ENCODE measurements around the gene GRAMD1B. TPM values are rescaled to one million over a fixed set of nuclear protein-coding genes. Genes with fewer than 3 reads are reported as not detected.
A peak's percentile ranks its signal among the peaks of the same experiment; 100 is the strongest.

Gene GRAMD1B
- total and polyA plus RNA-seq, 3 experiments from 2014 or later = 2.1 to 28.2 (median 27.9) TPM

GRCh38 chr11:123494195-123495050, 64.4 kb downstream of the GRAMD1B start:
- Histone ChIP-seq H3K4me3 (ENCODE audit: low read length) (no peak overlapping the region), H3K9me3 (ENCODE audit: low read length) (no peaks in the 10 kb centered on the region), H3K4me1 (ENCODE audit: insufficient read depth, low read length) (no peaks in the 10 kb centered on the region), H3K27me3 (ENCODE audit: insufficient read depth, low read length, poor library complexity, severe bottlenecking) (no peaks in the 10 kb centered on the region), H3K27ac (ENCODE audit: low read depth, low read length) (no peak overlapping the region), H3K36me3 (ENCODE audit: insufficient read depth, low read length) (no peaks in the 10 kb centered on the region)
- Mint-ChIP-seq H3K36me3 (no peaks in the 10 kb centered on the region), H3K4me1 (peaks cover 0 to 12% (median 7%) of the 10 kb centered on the region in 3 donors), H3K4me3 (no peak overlapping the region), H3K27me3 (no peaks in the 10 kb centered on the region), H3K9me3 (no peaks in the 10 kb centered on the region), H3K27ac (no peak overlapping the region)
- ChIA-PET CTCF (interaction anchor here (0.9 kb wide), 1 partner anchor 10 kb away, joined by 3 read pairs; no protein-coding TSS in a partner anchor), POLR2A (no interaction called here)
- no peak for DNase-seq

DNA sequence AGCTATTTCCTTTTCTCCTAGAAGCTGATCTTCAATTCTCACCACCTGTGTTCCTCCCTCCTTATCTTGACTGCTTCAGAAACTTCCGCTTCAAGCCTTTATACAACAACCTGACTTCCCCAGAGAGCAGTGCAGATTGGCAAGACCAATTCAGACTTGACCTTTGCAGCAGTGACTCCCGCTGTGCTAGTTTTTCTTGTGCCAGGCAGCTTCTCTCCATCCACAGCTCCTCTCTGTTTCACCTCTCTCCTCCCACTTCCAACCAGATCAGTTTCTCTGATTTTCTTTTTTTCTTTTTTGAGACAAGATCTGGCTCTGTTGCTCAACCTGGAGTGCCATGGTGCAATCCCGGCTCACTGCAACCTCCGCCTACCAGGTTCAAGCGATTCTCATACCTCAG, 74.3 kb downstream of the GRAMD1B start:
- POLR2A ChIA-PET = interaction anchor here (0.5 kb wide), 1 partner anchor 30 kb away, joined by 3 read pairs; no protein-coding TSS in a partner anchor
- H3K36me3 ChIP-seq (ENCODE audit: insufficient read depth, low read length) = no peaks in the 10 kb centered on the region
- no peak overlapping the region for H3K27ac Mint-ChIP-seq

DNA sequence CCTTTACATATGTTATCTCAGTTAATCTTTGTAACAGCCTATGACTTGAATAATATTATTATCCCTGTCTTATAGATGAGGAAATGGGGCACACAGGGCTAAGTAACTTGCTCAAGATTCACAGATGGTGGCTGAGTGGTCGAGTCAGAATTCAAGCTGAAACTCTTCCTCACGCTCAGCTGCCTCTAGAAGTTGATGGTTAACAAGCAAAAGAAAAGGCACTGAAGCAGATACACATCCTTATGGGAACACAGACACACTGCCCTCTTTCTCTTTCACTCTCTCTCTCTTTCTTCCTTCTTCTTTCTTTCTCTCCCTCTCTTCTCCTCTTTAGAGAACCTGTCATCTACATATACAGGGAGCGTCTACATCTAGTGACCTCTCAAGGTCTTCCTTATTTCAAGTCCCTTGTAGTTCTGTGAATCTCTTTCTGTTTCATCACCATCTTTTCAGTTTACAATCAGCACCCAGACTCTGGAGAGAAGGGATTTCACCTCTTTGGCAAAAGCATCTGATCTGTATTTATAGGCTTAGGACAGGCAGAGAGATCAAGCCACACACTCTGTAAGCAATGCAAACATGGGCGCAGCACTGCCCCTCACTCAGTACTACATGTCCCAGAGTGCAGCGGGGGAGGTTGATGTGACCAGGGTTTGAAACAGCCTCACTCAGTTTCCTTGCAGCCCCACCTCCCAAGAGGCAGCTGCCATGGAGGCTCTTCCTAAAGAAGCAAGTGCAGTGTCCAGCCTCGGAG, 75.7 kb downstream of the GRAMD1B start:
- Histone ChIP-seq H3K27ac (ENCODE audit: low read depth, low read length) (no peak overlapping the region), H3K4me1 (ENCODE audit: insufficient read depth, low read length) (no peaks in the 10 kb centered on the region), H3K36me3 (ENCODE audit: insufficient read depth, low read length) (no peaks in the 10 kb centered on the region), H3K9me3 (ENCODE audit: low read length) (no peaks in the 10 kb centered on the region), H3K4me3 (ENCODE audit: low read length) (no peak overlapping the region), H3K27me3 (ENCODE audit: insufficient read depth, low read length, poor library complexity, severe bottlenecking) (no peaks in the 10 kb centered on the region)
- Mint-ChIP-seq H3K27ac (peak overlapping the region in 3 of 8 donors; percentile 4 to 48 (median 24)), H3K27me3 (peaks cover 0 to 2% of the 10 kb centered on the region in 2 donors), H3K9me3 (no peaks in the 10 kb centered on the region), H3K4me3 (no peak overlapping the region), H3K36me3 (peaks cover 0 to 4% (median 0%) of the 10 kb centered on the region in 3 donors), H3K4me1 (peaks cover 2 to 17% (median 14%) of the 10 kb centered on the region in 3 donors)
- POLR2A ChIA-PET = no interaction called here
- CTCF ChIA-PET = no interaction called here
- no peak for DNase-seq

More for the DNA sequence above, 74.3 kb downstream of the GRAMD1B start:
- CTCF ChIA-PET = interaction anchor here (1.2 kb wide), 1 partner anchor 11 kb away, joined by 4 read pairs; no protein-coding TSS in a partner anchor
- no peaks in the 10 kb centered on the region for H3K4me1 ChIP-seq (ENCODE audit: insufficient read depth, low read length)
- no peak overlapping the region for H3K27ac ChIP-seq (ENCODE audit: low read depth, low read length)
- H3K9me3 ChIP-seq (ENCODE audit: low read length) = no peaks in the 10 kb centered on the region
- Mint-ChIP-seq H3K9me3 (no peaks in the 10 kb centered on the region), H3K36me3 (peaks cover 0 to 4% (median 0%) of the 10 kb centered on the region in 3 donors), H3K4me3 (no peak overlapping the region), H3K4me1 (peaks cover 2 to 17% (median 14%) of the 10 kb centered on the region in 3 donors), H3K27me3 (peaks cover 0 to 2% of the 10 kb centered on the region in 2 donors)
- no peak overlapping the region for H3K4me3 ChIP-seq (ENCODE audit: low read length)
- H3K27me3 ChIP-seq (ENCODE audit: insufficient read depth, low read length, poor library complexity, severe bottlenecking) = no peaks in the 10 kb centered on the region
- DNase-seq = no peak

DNA sequence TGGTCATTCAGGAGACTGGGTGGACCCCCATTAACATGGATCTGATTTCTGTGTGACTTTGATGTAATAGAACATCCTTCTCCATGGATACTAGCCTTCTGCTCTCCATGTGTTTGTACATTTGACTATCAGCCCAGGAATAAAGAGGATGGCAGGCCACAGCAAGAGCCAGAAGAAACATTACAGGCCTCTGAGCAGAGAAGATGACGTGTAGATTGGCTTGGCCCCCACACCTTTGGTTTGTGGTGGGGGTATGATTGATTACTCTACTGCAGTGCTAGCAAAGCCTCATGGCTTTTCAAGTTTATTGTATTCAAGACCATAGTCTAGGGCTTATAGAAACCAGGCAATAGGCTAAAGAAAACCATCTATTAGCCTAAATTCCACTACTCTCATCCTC, 77.0 kb downstream of the GRAMD1B start:
- ChIA-PET POLR2A (no interaction called here), CTCF (no interaction called here)
- Mint-ChIP-seq H3K4me1 (peaks cover 7 to 23% (median 14%) of the 10 kb centered on the region in 3 donors), H3K27ac (no peak overlapping the region), H3K4me3 (no peak overlapping the region), H3K9me3 (no peaks in the 10 kb centered on the region), H3K36me3 (peaks cover 0 to 4% (median 0%) of the 10 kb centered on the region in 3 donors), H3K27me3 (peaks cover 0 to 3% of the 10 kb centered on the region in 2 donors)
- no peak overlapping the region for H3K27ac ChIP-seq (ENCODE audit: low read depth, low read length)
- H3K27me3 ChIP-seq (ENCODE audit: insufficient read depth, low read length, poor library complexity, severe bottlenecking) = no peaks in the 10 kb centered on the region
- no peaks in the 10 kb centered on the region for H3K9me3 ChIP-seq (ENCODE audit: low read length)
- no peak for DNase-seq
- H3K36me3 ChIP-seq (ENCODE audit: insufficient read depth, low read length) = no peaks in the 10 kb centered on the region
- no peak overlapping the region for H3K4me3 ChIP-seq (ENCODE audit: low read length)
- H3K4me1 ChIP-seq (ENCODE audit: insufficient read depth, low read length) = no peaks in the 10 kb centered on the region

DNA sequence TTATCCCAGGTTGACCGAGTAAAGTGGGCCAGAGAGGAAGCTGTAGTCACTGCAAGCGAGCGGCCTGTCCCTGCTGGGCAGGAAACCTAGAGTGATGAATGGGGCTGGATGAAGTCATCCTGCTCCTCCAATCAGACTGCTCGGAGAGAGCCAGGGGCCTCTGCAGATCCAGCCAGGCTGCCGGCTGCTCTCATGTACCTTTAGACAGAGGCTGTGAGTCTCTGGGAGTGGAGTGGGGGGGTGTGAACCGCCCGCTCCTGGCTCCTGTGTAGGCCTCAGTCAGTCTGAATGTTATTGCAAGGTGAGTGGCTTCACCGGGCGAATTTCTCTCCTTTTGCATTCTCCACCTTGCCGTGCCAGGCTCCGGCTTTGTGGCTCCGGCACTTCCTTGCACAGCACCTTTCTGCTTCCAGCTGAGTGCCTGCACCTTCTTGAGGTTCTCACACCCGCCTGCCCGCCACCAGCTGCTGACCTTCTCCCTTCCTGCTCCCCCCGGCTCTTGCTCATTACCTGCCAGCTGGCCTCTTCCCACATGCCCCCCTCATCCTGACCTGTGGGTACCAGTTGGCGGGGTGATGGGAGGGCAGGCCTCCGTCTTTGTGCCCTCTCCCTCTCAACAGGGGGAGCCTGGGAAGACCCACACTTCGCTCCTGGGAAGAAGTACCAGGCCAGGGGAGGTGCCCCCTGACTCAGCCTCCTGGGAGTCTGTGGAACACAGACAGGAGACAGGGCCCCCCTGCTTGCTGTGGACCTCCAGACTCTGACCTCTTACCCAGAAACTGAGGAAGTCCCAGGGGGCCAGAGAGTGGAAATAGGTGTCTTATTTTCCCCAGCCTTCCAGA, 79.9 kb downstream of the GRAMD1B start:
- no peak overlapping the region for H3K27ac ChIP-seq (ENCODE audit: low read depth, low read length)
- no peaks in the 10 kb centered on the region for H3K36me3 ChIP-seq (ENCODE audit: insufficient read depth, low read length)
- H3K4me3 Mint-ChIP-seq = no peak overlapping the region
- DNase-seq = no peak
- ChIA-PET CTCF (interaction anchor here (1.4 kb wide), 1 partner anchor 29 kb away, joined by 3 read pairs; no protein-coding TSS in a partner anchor), POLR2A (no interaction called here)
- H3K4me1 Mint-ChIP-seq = peaks cover 10 to 25% (median 14%) of the 10 kb centered on the region in 3 donors
- no peaks in the 10 kb centered on the region for H3K4me1 ChIP-seq (ENCODE audit: insufficient read depth, low read length)
- H3K36me3 Mint-ChIP-seq = peaks cover 0 to 1% (median 0%) of the 10 kb centered on the region in 3 donors
- peak overlapping the region in 1 of 8 donors; percentile 47 for H3K27ac Mint-ChIP-seq
- H3K27me3 Mint-ChIP-seq = peaks cover 0 to 3% of the 10 kb centered on the region in 2 donors
- H3K9me3 ChIP-seq (ENCODE audit: low read length) = no peaks in the 10 kb centered on the region
- no peak overlapping the region for H3K4me3 ChIP-seq (ENCODE audit: low read length)
- no peaks in the 10 kb centered on the region for H3K27me3 ChIP-seq (ENCODE audit: insufficient read depth, low read length, poor library complexity, severe bottlenecking)
- no peaks in the 10 kb centered on the region for H3K9me3 Mint-ChIP-seq

GRCh38 chr11:123510579-123510905, 80.5 kb downstream of the GRAMD1B start:
- DNase-seq = no peak
- Histone ChIP-seq H3K4me3 (ENCODE audit: low read length) (no peak overlapping the region), H3K27ac (ENCODE audit: low read depth, low read length) (no peak overlapping the region), H3K4me1 (ENCODE audit: insufficient read depth, low read length) (no peaks in the 10 kb centered on the region), H3K27me3 (ENCODE audit: insufficient read depth, low read length, poor library complexity, severe bottlenecking) (no peaks in the 10 kb centered on the region), H3K36me3 (ENCODE audit: insufficient read depth, low read length) (no peaks in the 10 kb centered on the region), H3K9me3 (ENCODE audit: low read length) (no peaks in the 10 kb centered on the region)
- ChIA-PET POLR2A (no interaction called here), CTCF (interaction anchor here (1.2 to 1.4 kb wide), 2 partner anchors 28 to 66 kb away, joined by 3 read pairs; no protein-coding TSS in a partner anchor)
- Mint-ChIP-seq H3K27me3 (peaks cover 0 to 2% of the 10 kb centered on the region in 2 donors), H3K36me3 (peaks cover 0 to 1% (median 1%) of the 10 kb centered on the region in 3 donors), H3K4me1 (peaks cover 10 to 25% (median 14%) of the 10 kb centered on the region in 3 donors), H3K4me3 (no peak overlapping the region), H3K27ac (no peak overlapping the region), H3K9me3 (no peaks in the 10 kb centered on the region)

- peak; percentile 34 to 61 (median 44) for DNase-seq
- Histone ChIP-seq H3K27me3 (ENCODE audit: insufficient read depth, low read length, poor library complexity, severe bottlenecking) (no peaks in the 10 kb centered on the region), H3K4me1 (ENCODE audit: insufficient read depth, low read length) (no peaks in the 10 kb centered on the region), H3K4me3 (ENCODE audit: low read length) (no peak overlapping the region), H3K9me3 (ENCODE audit: low read length) (no peaks in the 10 kb centered on the region), H3K36me3 (ENCODE audit: insufficient read depth, low read length) (no peaks in the 10 kb centered on the region), H3K27ac (ENCODE audit: low read depth, low read length) (no peak overlapping the region)
- no peak overlapping the region for H3K4me3 Mint-ChIP-seq
- peak overlapping the region in 1 of 8 donors; percentile 51 for H3K27ac Mint-ChIP-seq
- ChIA-PET CTCF (interaction anchor here (0.7 to 1.4 kb wide), 6 partner anchors 9 to 65 kb away, joined by 3 to 4 read pairs (median 3); no protein-coding TSS in a partner anchor), POLR2A (no interaction called here)
- peaks cover 8 to 22% (median 9%) of the 10 kb centered on the region in 3 donors for H3K4me1 Mint-ChIP-seq
- peaks cover 0 to 1% (median 1%) of the 10 kb centered on the region in 3 donors for H3K36me3 Mint-ChIP-seq
- no peaks in the 10 kb centered on the region for H3K9me3 Mint-ChIP-seq
- peaks cover 0 to 2% of the 10 kb centered on the region in 2 donors for H3K27me3 Mint-ChIP-seq
These were observed 81.2 kb downstream of the GRAMD1B start for GRCh38 chr11:123511037-123511870.
